HepG2 (cell line): Measurements from ENCODE around the gene ZNF326. TPM values are rescaled to one million over a fixed set of nuclear protein-coding genes. Genes with fewer than 3 reads are reported as not detected.

Experiments
- ATAC-seq: fragments of 200-7000 bp; cut with Tn5 transposase; 3 replicates; pipeline ENCODE4 v1.9.1; 2020; ENCODE audit warnings: mild to moderate bottlenecking, moderate library complexity
- BruUV-seq: library from RNA; stranded (reverse); fragments of 400-500 nt; replicated peaks from 2 replicates; lab custom pipeline; 2021; lab: Mats Ljungman, UMichigan
- CTCF ChIA-PET: fragments of 300-600 bp; formaldehyde crosslinking; extraction: SDS; loops from one replicate; lab custom pipeline; 2021; ENCODE audit warnings: low total read pairs, inconsistent platforms, low intra/inter-chr PET ratio; lab: Yijun Ruan, JAX
- POLR2A ChIA-PET: fragments of 350-600 bp; sonication (Branson Sonifier 250); formaldehyde crosslinking; loops from one replicate; lab custom pipeline; 2020; ENCODE audit warnings: antibody characterized with exemption, inconsistent platforms; lab: Yijun Ruan, JAX
- DNase-seq: peaks from one replicate; pipeline ENCODE4 v3.0.0-alpha.2; 2015; ENCODE audit warnings: low spot score
- FAIRE-seq: peaks from 3 replicates; lab custom pipeline; 2011; peaks lifted over from hg19 to GRCh38; lab: Jason Lieb, UNC
- H2AFZ ChIP-seq: one replicate; pipeline ENCODE4 v1.6.1; 2011; ENCODE audit warnings: low read length, inconsistent platforms
- H3K27ac ChIP-seq: fragments of 300-600 bp; 3 replicates; pipeline ENCODE4 v1.8.0; 2011; ENCODE audit warnings: mixed run types, mild to moderate bottlenecking, mixed read lengths, low read length, inconsistent platforms; ENCODE audit not compliant: insufficient read depth; ENCODE audit errors: extremely low read length
- H3K27me3 ChIP-seq, 2 experiments: fragments of 200-600 bp in 1 of 2; 2 replicates in 1 of 2; 3 replicates in 1 of 2; pipeline versions ENCODE4 v1.6.0 to v1.8.0; 2011; ENCODE audit warnings: low read length in 2 of 2, mild to moderate bottlenecking in 2 of 2, moderate library complexity in 2 of 2, inconsistent platforms in 1 of 2; ENCODE audit not compliant: insufficient read depth in 2 of 2, control insufficient read depth in 1 of 2
- H3K36me3 ChIP-seq, 2 experiments: fragments of 200-600 bp in 1 of 2; replicated peaks in 1 of 2; 2 replicates in 1 of 2; 3 replicates in 1 of 2; pipeline versions ENCODE4 v1.5.1 to v1.8.0; 2011; ENCODE audit warnings: low read length in 2 of 2, inconsistent platforms in 1 of 2; ENCODE audit not compliant: insufficient read depth in 2 of 2, control insufficient read depth in 1 of 2
- H3K4me1 ChIP-seq: 2 replicates; pipeline ENCODE4 v1.5.1; 2012; ENCODE audit warnings: low read length, inconsistent platforms; ENCODE audit not compliant: insufficient read depth
- H3K4me2 ChIP-seq: 2 replicates; pipeline ENCODE4 v1.6.0; 2011; ENCODE audit warnings: low read depth, low read length, inconsistent platforms
- H3K4me3 ChIP-seq, 3 experiments: fragments of 200-600 bp in 1 of 3; sonication (generic), shearing (Covaris generic) in 1 of 3; replicated peaks in 1 of 3; 2 replicates each; pipeline ENCODE4 v1.5.1; 2011 to 2016; ENCODE audit warnings: low read length in 3 of 3, inconsistent platforms in 2 of 3, low read depth in 2 of 3, mild to moderate bottlenecking in 2 of 3, control low read depth in 1 of 3, mixed read lengths in 1 of 3; ENCODE audit not compliant: insufficient read depth in 1 of 3
- H3K79me2 ChIP-seq: one replicate; pipeline ENCODE4 v1.6.1; 2011; ENCODE audit warnings: low read length, inconsistent platforms; ENCODE audit not compliant: insufficient read depth
- H3K9ac ChIP-seq: 2 replicates; pipeline ENCODE4 v1.6.0; 2011; ENCODE audit warnings: mild to moderate bottlenecking, low read depth, low read length, inconsistent platforms; ENCODE audit not compliant: insufficient read depth
- H3K9me3 ChIP-seq: 2 replicates; pipeline ENCODE4 v1.5.1; 2012; ENCODE audit warnings: mild to moderate bottlenecking, low read length
- H4K20me1 ChIP-seq: 2 replicates; pipeline ENCODE4 v1.6.0; 2011; ENCODE audit warnings: inconsistent platforms, mild to moderate bottlenecking, low read length, moderate library complexity; ENCODE audit not compliant: insufficient read depth
- CEBPB ChIP-seq: IDR thresholded peaks from 2 replicates; pipeline ENCODE4 v1.6.1; 2011; ENCODE audit warnings: low read depth, low read length, improper control_type of control experiment, borderline replicate concordance
- CERS6 ChIP-seq: sonication (generic); formaldehyde crosslinking; IDR thresholded peaks from 2 replicates; pipeline ENCODE4 v1.5.0; 2020; ENCODE audit warnings: missing genetic modification reagents
- ETV5 ChIP-seq: IDR thresholded peaks from 2 replicates; pipeline ENCODE4 v1.6.1; 2018; ENCODE audit warnings: missing biosample characterization, missing genetic modification reagents, inconsistent platforms, borderline replicate concordance
- GATA4 ChIP-seq: sonication (generic); IDR thresholded peaks from 2 replicates; pipeline ENCODE4 v1.6.1; 2016; ENCODE audit warnings: antibody characterized with exemption, low read depth, borderline replicate concordance
- MTA1 ChIP-seq: sonication (generic); formaldehyde crosslinking; IDR thresholded peaks from 2 replicates; pipeline ENCODE4 v1.4.0; 2020; ENCODE audit warnings: missing genetic modification reagents, mild to moderate bottlenecking, borderline replicate concordance
- MYC ChIP-seq: sonication (generic); formaldehyde crosslinking; IDR thresholded peaks from 2 replicates; pipeline ENCODE4 v1.9.0; 2021; ENCODE audit warnings: missing genetic modification reagents, borderline replicate concordance
- SMAD3 ChIP-seq: sonication (generic); formaldehyde crosslinking; IDR thresholded peaks from 2 replicates; pipeline ENCODE4 v1.4.0; 2020; ENCODE audit warnings: missing genetic modification reagents
- ZEB1 ChIP-seq: IDR thresholded peaks from 2 replicates; pipeline ENCODE4 v1.6.1; 2012; ENCODE audit warnings: mild to moderate bottlenecking, low read depth, inconsistent platforms; ENCODE audit not compliant: insufficient replicate concordance
- ZNF75D ChIP-seq: sonication (generic); formaldehyde crosslinking; IDR thresholded peaks from 2 replicates; pipeline ENCODE4 v1.8.1; 2023; ENCODE audit warnings: missing genetic modification reagents, mild to moderate bottlenecking, borderline replicate concordance
- ZNF788 ChIP-seq: sonication (generic); formaldehyde crosslinking; IDR thresholded peaks from 2 replicates; pipeline ENCODE4 v1.5.0; 2020; ENCODE audit warnings: mild to moderate bottlenecking, missing genetic modification reagents, borderline replicate concordance
- in situ Hi-C: cut with HindIII; loops from 2 replicates; pipeline ENCODE4 v1.10.0; 2017; ENCODE audit warnings: low pct_unique_long_range_greater_than_20kb; ENCODE audit not compliant: extremely low pct_ligation_motif_present
- intact Hi-C: fragments of 100-400 bp; cut with micrococcal nuclease; formaldehyde crosslinking; loops from one replicate; pipeline ENCODE4 v1.10.0; 2022; ENCODE audit not compliant: unreplicated experiment
- polyA plus RNA-seq, 8 experiments: library from polyadenylated mRNA; depleted of rRNA in 3 of 8; stranded (reverse) in 7 of 8; unstranded in 1 of 8; fragments of >200 nt; fragmentation: Illumina TruSeq in 4 of 8; extraction: Trizol in 4 of 8; gene quantifications; 2 replicates each; pipeline versions ENCODE4 v1.2.1 to v1.2.3, GENCODE V29; 2011 to 2016; ENCODE audit warnings: low read depth in 4 of 8, missing spikeins in 1 of 8, mixed read lengths in 1 of 8; ENCODE audit not compliant: insufficient read depth in 1 of 8
- total RNA-seq, 5 experiments: library from RNA; depleted of rRNA; stranded (reverse); fragments of >200 nt; fragmentation: Illumina TruSeq; extraction: Trizol; gene quantifications; 2 replicates each; pipeline ENCODE4 v1.2.3, GENCODE V29; 2016; ENCODE audit warnings: low read depth in 1 of 5
- TF ChIP-seq, protein P1 (sequence below): sonication (generic); formaldehyde crosslinking; IDR thresholded peaks from 2 replicates; pipeline ENCODE4 v1.5.0; 2020; ENCODE audit warnings: missing genetic modification reagents
- TF ChIP-seq, protein P2 (sequence below): sonication (generic); formaldehyde crosslinking; IDR thresholded peaks from 2 replicates; pipeline ENCODE4 v1.9.0; 2022; ENCODE audit warnings: low read depth, missing genetic modification reagents
- TF ChIP-seq, protein P3 (sequence below): sonication (generic); formaldehyde crosslinking; IDR thresholded peaks from 2 replicates; pipeline ENCODE4 v1.4.0; 2020; ENCODE audit warnings: missing genetic modification reagents
- TF ChIP-seq, protein P4 (sequence below): sonication (generic); formaldehyde crosslinking; IDR thresholded peaks from 2 replicates; pipeline ENCODE4 v1.5.0; 2020; ENCODE audit warnings: mild to moderate bottlenecking, missing genetic modification reagents, borderline replicate concordance
- TF ChIP-seq, protein P5 (sequence below): sonication (generic); formaldehyde crosslinking; IDR thresholded peaks from 2 replicates; pipeline ENCODE4 v1.8.0; 2022; ENCODE audit warnings: mild to moderate bottlenecking, missing genetic modification reagents, moderate library complexity

ZNF326 gene
- total and polyA plus RNA-seq, 2 of the 13 experiments (the other 11 are each of a cell fraction or from before 2014, with no cell fraction given) = 6.3 to 16.4 TPM

GRCh38 chr1:89972024-89972423 is 22.9 kb upstream of the ZNF326 start:
- intact Hi-C loops = no loop called here
- Histone ChIP-seq H3K27ac (no peak overlapping the region), H2AFZ (peak overlapping the region; percentile 4), H3K4me2 (no peak overlapping the region)
- CTCF ChIA-PET = no interaction called here
- TF ChIP-seq, protein P1, sequence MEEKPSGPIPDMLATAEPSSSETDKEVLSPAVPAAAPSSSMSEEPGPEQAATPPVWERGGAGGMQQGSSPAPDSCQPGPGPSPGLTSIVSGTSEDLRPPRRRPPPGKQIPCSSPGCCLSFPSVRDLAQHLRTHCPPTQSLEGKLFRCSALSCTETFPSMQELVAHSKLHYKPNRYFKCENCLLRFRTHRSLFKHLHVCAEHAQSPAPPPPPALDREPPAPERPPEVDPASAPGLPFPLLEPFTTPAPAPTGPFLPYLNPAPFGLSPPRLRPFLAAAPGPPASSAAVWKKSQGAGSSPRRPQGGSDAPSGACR (CRISPR knock-in tag) = no peak
- no peak for TF ChIP-seq CEBPB
- TF ChIP-seq SMAD3 (CRISPR knock-in tag) = no peak
- no peak for TF ChIP-seq MYC (CRISPR knock-in tag)
- TF ChIP-seq, protein P2, sequence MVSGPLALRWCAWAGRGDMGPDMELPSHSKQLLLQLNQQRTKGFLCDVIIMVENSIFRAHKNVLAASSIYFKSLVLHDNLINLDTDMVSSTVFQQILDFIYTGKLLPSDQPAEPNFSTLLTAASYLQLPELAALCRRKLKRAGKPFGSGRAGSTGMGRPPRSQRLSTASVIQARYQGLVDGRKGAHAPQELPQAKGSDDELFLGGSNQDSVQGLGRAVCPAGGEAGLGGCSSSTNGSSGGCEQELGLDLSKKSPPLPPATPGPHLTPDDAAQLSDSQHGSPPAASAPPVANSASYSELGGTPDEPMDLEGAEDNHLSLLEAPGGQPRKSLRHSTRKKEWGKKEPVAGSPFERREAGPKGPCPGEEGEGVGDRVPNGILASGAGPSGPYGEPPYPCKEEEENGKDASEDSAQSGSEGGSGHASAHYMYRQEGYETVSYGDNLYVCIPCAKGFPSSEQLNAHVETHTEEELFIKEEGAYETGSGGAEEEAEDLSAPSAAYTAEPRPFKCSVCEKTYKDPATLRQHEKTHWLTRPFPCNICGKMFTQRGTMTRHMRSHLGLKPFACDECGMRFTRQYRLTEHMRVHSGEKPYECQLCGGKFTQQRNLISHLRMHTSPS = no peak
- no peak for TF ChIP-seq GATA4
- TF ChIP-seq, protein P3, sequence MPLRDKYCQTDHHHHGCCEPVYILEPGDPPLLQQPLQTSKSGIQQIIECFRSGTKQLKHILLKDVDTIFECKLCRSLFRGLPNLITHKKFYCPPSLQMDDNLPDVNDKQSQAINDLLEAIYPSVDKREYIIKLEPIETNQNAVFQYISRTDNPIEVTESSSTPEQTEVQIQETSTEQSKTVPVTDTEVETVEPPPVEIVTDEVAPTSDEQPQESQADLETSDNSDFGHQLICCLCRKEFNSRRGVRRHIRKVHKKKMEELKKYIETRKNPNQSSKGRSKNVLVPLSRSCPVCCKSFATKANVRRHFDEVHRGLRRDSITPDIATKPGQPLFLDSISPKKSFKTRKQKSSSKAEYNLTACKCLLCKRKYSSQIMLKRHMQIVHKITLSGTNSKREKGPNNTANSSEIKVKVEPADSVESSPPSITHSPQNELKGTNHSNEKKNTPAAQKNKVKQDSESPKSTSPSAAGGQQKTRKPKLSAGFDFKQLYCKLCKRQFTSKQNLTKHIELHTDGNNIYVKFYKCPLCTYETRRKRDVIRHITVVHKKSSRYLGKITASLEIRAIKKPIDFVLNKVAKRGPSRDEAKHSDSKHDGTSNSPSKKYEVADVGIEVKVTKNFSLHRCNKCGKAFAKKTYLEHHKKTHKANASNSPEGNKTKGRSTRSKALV (CRISPR knock-in tag) = no peak
- TF ChIP-seq MTA1 = no peak
- TF ChIP-seq CERS6 (CRISPR knock-in tag) = no peak
- TF ChIP-seq ZNF788 (CRISPR knock-in tag) = no peak
- TF ChIP-seq, protein P4, sequence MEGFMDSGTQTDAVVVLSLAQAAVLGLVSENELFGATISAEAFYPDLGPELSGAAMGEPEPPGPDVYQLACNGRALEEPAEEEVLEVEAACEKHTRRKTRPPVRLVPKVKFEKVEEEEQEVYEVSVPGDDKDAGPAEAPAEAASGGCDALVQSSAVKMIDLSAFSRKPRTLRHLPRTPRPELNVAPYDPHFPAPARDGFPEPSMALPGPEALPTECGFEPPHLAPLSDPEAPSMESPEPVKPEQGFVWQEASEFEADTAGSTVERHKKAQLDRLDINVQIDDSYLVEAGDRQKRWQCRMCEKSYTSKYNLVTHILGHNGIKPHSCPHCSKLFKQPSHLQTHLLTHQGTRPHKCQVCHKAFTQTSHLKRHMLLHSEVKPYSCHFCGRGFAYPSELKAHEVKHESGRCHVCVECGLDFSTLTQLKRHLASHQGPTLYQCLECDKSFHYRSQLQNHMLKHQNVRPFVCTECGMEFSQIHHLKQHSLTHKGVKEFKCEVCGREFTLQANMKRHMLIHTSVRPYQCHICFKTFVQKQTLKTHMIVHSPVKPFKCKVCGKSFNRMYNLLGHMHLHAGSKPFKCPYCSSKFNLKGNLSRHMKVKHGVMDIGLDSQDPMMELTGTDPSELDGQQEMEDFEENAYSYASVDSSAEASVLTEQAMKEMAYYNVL (CRISPR knock-in tag) = no peak
- TF ChIP-seq ETV5 (CRISPR knock-in tag) = no peak
- TF ChIP-seq, protein P5, sequence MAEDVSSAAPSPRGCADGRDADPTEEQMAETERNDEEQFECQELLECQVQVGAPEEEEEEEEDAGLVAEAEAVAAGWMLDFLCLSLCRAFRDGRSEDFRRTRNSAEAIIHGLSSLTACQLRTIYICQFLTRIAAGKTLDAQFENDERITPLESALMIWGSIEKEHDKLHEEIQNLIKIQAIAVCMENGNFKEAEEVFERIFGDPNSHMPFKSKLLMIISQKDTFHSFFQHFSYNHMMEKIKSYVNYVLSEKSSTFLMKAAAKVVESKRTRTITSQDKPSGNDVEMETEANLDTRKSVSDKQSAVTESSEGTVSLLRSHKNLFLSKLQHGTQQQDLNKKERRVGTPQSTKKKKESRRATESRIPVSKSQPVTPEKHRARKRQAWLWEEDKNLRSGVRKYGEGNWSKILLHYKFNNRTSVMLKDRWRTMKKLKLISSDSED (CRISPR knock-in tag) = no peak
- TF ChIP-seq ZNF75D = no peak
- no peak for TF ChIP-seq ZEB1
- TF ChIP-seq, all 625 proteins: peak for 0
- no peak overlapping the region for H3K9ac ChIP-seq
- H3K27me3 ChIP-seq = no peaks in the 10 kb centered on the region; a peak in 1 of 5 replicates
- peaks cover 11% of the 10 kb centered on the region for H3K4me1 ChIP-seq
- H3K9me3 ChIP-seq = no peaks in the 10 kb centered on the region
- no peak for DNase-seq
- POLR2A ChIA-PET = no interaction called here
- no peaks in the 10 kb centered on the region for H3K79me2 ChIP-seq
- H4K20me1 ChIP-seq = no peaks in the 10 kb centered on the region
- in situ Hi-C loops = no loop called here
- BruUV-seq = no TSS peak
- no peak for ATAC-seq
- no peak overlapping the region for H3K4me3 ChIP-seq
- no peak for FAIRE-seq
- no peaks in the 10 kb centered on the region for H3K36me3 ChIP-seq
